Loucy (cell line): ENCODE results near the gene SYNE1.

Experiments used
- EZH2phosphoT487 ChIP-seq: fragments of 200-600 bp; IDR thresholded peaks from 2 replicates; pipeline ENCODE4 v1.6.1; 2018; ENCODE audit warnings: antibody characterized with exemption, mild to moderate bottlenecking, moderate library complexity, borderline replicate concordance
- TF ChIP-seq, protein P1 (sequence below): fragments of 200-600 bp; sonication (generic); conservative IDR thresholded peaks from 2 replicates; pipeline ENCODE4 v1.5.1; 2014; ENCODE audit warnings: mild to moderate bottlenecking, antibody characterized with exemption, low read length

DNA sequence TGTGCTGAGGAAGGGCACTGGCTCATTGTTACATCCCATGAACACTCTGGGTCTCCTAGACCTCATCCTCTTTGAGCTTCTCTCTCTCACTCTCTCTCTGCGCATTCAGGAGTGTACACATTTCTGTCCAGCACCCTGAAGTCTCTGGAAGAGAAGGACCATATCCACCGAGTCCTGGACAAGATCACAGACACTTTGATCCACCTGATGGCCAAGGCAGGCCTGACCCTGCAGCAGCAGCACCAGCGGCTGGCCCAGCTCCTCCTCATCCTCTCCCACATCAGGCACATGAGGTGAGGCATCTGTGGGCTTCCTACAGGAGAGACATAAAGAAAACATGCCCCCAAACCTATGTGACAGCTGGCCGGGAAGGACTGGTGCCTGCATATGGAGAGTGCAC is 542.9 kb downstream of the SYNE1 start:
- TF ChIP-seq, protein P1, sequence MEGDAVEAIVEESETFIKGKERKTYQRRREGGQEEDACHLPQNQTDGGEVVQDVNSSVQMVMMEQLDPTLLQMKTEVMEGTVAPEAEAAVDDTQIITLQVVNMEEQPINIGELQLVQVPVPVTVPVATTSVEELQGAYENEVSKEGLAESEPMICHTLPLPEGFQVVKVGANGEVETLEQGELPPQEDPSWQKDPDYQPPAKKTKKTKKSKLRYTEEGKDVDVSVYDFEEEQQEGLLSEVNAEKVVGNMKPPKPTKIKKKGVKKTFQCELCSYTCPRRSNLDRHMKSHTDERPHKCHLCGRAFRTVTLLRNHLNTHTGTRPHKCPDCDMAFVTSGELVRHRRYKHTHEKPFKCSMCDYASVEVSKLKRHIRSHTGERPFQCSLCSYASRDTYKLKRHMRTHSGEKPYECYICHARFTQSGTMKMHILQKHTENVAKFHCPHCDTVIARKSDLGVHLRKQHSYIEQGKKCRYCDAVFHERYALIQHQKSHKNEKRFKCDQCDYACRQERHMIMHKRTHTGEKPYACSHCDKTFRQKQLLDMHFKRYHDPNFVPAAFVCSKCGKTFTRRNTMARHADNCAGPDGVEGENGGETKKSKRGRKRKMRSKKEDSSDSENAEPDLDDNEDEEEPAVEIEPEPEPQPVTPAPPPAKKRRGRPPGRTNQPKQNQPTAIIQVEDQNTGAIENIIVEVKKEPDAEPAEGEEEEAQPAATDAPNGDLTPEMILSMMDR = no peak
- no peak for TF ChIP-seq EZH2phosphoT487
